GM18870 (cell line): ENCODE measurements around the gene WDR91.
"Not testable (repeated sequence)": the region's sequence is repeated elsewhere in the genome, so short reads cannot be mapped to it uniquely, and the experiment has no call there.

ENCODE experiments used
- ATAC-seq: cut with Tn5 transposase; IDR thresholded peaks from one replicate; pipeline ENCODE4 v1.9.1; 2021; ENCODE audit warnings: moderate library complexity; ENCODE audit not compliant: unreplicated experiment

The WDR91 gene

GRCh38 chr7:135234095-135234494, 22.8 kb upstream of the WDR91 start:
- ATAC-seq = not testable (repeated sequence)

- no peak for ATAC-seq
These were observed 22.2 kb upstream of the WDR91 start, which contains the start of gene STRA8 for GRCh38 chr7:135233570-135233969. Gene STRA8, plus strand, starts transcription at chr7:135233838. Its CDS starts 6,687 bp downstream, at chr7:135240525.

- no peak for ATAC-seq
These were observed 21.4 kb upstream of the WDR91 start for GRCh38 chr7:135232720-135233119.

GRCh38 chr7:135232087-135232486, 20.8 kb upstream of the WDR91 start:
- no peak for ATAC-seq

GRCh38 chr7:135231686-135232085, 20.4 kb upstream of the WDR91 start:
- no peak for ATAC-seq

GRCh38 chr7:135224027-135224426, 12.7 kb upstream of the WDR91 start:
- ATAC-seq = no peak

- no peak for ATAC-seq
These were observed 6.6 kb upstream of the WDR91 start for GRCh38 chr7:135217645-135218509.

- ATAC-seq = no peak
These were observed 4.4 kb upstream of the WDR91 start for GRCh38 chr7:135215698-135216097.

GRCh38 chr7:135215180-135215579, 3.9 kb upstream of the WDR91 start:
- ATAC-seq = no peak

- no peak for ATAC-seq
These were observed 2.5 kb upstream of the WDR91 start for GRCh38 chr7:135213831-135214230.

GRCh38 chr7:135211946-135212685, 790 bp upstream of the WDR91 start:
- not testable (repeated sequence) for ATAC-seq

GRCh38 chr7:135210888-135211178, 493 bp downstream of the WDR91 start:
- ATAC-seq = no peak

GRCh38 chr7:135209225-135209834, 2.0 kb downstream of the WDR91 start:
- no peak for ATAC-seq

- no peak for ATAC-seq
These were observed 3.1 kb downstream of the WDR91 start for GRCh38 chr7:135208102-135208793.

- no peak for ATAC-seq
These were observed 3.8 kb downstream of the WDR91 start for GRCh38 chr7:135207406-135208101.

GRCh38 chr7:135206941-135207391, 4.4 kb downstream of the WDR91 start:
- peak; percentile 44 for ATAC-seq

GRCh38 chr7:135205850-135206249, 5.5 kb downstream of the WDR91 start:
- ATAC-seq = no peak

GRCh38 chr7:135204876-135205275, 6.5 kb downstream of the WDR91 start:
- ATAC-seq = no peak

GRCh38 chr7:135204341-135204749, 7.0 kb downstream of the WDR91 start:
- no peak for ATAC-seq

- no peak for ATAC-seq
These were observed 10.0 kb downstream of the WDR91 start for GRCh38 chr7:135201350-135201749.
